ENCODE measurements around the gene ANKRD44. TPM values are rescaled to one million over a fixed set of nuclear protein-coding genes. Genes with fewer than 3 reads are reported as not detected.

Gene ANKRD44
- total RNA-seq, 2 donors from 2014 or later: 57.8 to 93.4 TPM

GRCh38 chr2:197327472-197328098 is 17.0 kb upstream of the ANKRD44 start:
- Histone ChIP-seq H3K9me3 (no peaks in the 10 kb centered on the region), H3K27ac (no peak overlapping the region), H3K4me1 (ENCODE audit: control insufficient read depth in 1 of 2, low read depth in 2 of 2) (no peaks in the 10 kb centered on the region), H3K36me3 (no peaks in the 10 kb centered on the region), H3K4me3 (no peak overlapping the region), H3K27me3 (replicated peaks; ENCODE audit: insufficient read depth) (no peaks in the 10 kb centered on the region)
- no peak for TF ChIP-seq CTCF (IDR thresholded peaks at IDR 0.05)
- no peak for ATAC-seq (ENCODE audit: insufficient number of reproducible peaks, low FRiP score, low read depth)
- no peak for DNase-seq (ENCODE audit: low spot score)

DNA sequence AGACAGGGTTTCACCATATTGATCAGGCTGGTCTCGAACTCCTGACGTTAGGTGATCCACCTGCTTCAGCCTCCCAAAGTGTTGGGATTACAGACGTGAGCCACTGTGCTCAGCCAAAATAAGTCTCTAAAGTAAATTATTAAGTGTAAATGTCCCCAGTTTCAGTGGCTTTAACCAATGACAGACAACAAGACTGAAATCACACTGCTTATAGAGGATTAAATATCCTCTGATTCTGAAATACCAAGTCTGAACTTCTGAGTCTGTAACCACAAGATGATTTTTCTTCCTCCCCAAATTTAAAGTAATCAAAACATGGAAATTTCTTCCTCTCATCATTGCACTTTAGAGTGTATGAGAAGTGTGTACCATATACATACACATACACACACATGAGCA is 16.5 kb upstream of the ANKRD44 start:
- H3K27ac ChIP-seq: no peak overlapping the region
- no peaks in the 10 kb centered on the region for H3K27me3 ChIP-seq (replicated peaks; ENCODE audit: insufficient read depth)
- no peaks in the 10 kb centered on the region for H3K9me3 ChIP-seq
- no peak for ATAC-seq (ENCODE audit: insufficient number of reproducible peaks, low FRiP score, low read depth)
- H3K4me1 ChIP-seq (ENCODE audit: control insufficient read depth in 1 of 2, low read depth in 2 of 2): no peaks in the 10 kb centered on the region
- no peak for TF ChIP-seq CTCF (IDR thresholded peaks at IDR 0.05)
- no peak overlapping the region for H3K4me3 ChIP-seq
- DNase-seq (ENCODE audit: low spot score): no peak
- H3K36me3 ChIP-seq: no peaks in the 10 kb centered on the region

DNA sequence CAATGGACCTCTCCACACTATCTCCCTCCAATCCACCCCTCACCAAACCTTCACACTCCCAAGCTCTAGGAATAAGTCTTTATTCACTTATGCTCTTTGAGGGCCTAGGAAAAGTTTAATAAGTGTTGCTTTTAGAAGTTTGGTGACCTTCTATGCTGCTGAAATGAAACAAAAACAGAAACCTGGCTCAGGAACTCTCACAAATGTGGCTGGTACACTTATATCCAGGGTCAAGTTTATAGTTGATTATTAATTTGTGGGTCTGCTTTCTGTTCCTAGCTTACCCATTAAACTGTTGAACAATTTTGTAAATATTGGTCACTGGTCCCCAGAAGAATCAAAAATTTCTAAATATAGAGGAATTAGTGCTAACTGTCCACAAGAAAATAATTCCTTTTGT is 14.2 kb upstream of the ANKRD44 start:
- Histone ChIP-seq H3K4me3 (no peak overlapping the region), H3K4me1 (ENCODE audit: control insufficient read depth in 1 of 2, low read depth in 2 of 2) (no peaks in the 10 kb centered on the region), H3K36me3 (no peaks in the 10 kb centered on the region), H3K27ac (no peak overlapping the region), H3K9me3 (no peaks in the 10 kb centered on the region), H3K27me3 (replicated peaks; ENCODE audit: insufficient read depth) (no peaks in the 10 kb centered on the region)
- DNase-seq (ENCODE audit: low spot score) (no peak), ATAC-seq (ENCODE audit: insufficient number of reproducible peaks, low FRiP score, low read depth) (no peak)
- TF ChIP-seq CTCF (IDR thresholded peaks at IDR 0.05): no peak

DNA sequence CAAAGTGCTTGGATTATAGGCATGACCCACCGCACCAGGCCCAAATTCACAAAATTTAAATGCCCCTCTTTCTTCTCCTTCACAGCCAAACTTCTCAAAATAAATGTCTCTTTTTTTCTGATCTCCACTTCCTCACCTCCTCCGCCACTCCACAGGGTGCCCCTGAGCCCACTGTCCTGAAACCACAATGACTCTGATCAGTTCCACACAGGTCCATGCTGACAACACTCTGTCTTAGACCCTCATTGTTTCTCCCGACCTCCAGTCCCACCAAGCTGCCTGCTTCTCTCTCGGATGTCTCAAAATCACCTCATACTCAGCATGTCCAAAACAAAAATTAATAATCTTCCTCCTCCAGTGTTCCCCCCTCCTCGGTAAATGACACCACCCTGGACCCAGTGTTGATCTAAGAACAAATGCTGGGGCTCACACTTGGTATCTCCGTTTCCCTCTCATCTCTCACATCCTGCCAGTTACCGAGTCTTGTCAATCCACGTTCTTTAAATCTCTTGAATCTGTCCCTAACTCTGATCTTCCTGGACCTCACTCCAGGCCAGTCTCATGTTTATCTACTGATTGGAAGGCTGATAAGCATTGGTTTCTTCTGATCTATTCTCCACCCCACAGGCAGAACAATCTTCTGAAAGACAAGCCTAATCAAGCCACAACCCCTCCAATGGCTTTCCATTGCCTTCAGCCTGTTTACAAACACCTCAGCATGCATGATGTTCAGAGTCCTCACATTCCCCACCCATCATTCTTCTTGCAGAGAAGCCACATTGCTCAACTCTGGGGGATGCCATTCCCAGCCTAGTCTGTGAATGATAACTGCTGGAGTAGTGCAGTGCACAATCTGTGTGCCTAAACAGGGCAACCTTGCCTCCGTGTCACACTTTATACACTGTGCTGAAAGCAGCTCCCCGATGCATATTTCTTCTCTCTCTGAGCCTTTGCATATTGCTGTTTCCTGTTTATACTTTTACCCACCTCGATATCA is 12.4 kb upstream of the ANKRD44 start:
- Histone ChIP-seq H3K27ac (no peak overlapping the region), H3K27me3 (replicated peaks; ENCODE audit: insufficient read depth) (no peaks in the 10 kb centered on the region), H3K36me3 (no peaks in the 10 kb centered on the region), H3K4me3 (no peak overlapping the region), H3K9me3 (no peaks in the 10 kb centered on the region), H3K4me1 (ENCODE audit: control insufficient read depth in 1 of 2, low read depth in 2 of 2) (no peaks in the 10 kb centered on the region)
- no peak for ATAC-seq (ENCODE audit: insufficient number of reproducible peaks, low FRiP score, low read depth)
- TF ChIP-seq CTCF (IDR thresholded peaks at IDR 0.05): no peak
- DNase-seq (ENCODE audit: low spot score): no peak

DNA sequence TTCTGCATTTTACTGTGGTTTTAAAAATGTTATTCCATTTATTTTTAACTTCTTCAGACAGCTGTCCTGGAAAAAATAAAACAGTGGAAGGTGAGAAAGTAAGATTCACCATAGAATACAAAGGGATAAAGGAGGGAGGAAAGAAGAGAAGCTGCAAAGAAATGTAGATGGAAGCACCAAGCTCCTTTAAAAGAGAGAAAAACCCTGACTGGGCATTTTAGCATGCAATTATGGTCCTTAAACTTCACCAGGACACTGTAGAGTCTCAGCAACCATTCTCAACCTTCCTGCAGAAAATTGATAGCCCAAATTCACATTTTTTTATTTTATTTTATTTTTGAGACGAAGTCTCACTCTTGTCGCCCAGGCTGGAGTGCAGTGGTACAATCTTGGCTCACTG is 11.6 kb upstream of the ANKRD44 start:
- H3K4me1 ChIP-seq (ENCODE audit: control insufficient read depth in 1 of 2, low read depth in 2 of 2): no peaks in the 10 kb centered on the region
- no peak overlapping the region for H3K27ac ChIP-seq
- no peak overlapping the region for H3K4me3 ChIP-seq
- no peaks in the 10 kb centered on the region for H3K36me3 ChIP-seq
- TF ChIP-seq CTCF (IDR thresholded peaks at IDR 0.05): no peak
- ATAC-seq (ENCODE audit: insufficient number of reproducible peaks, low FRiP score, low read depth) (no peak), DNase-seq (ENCODE audit: low spot score) (no peak)
- no peaks in the 10 kb centered on the region for H3K9me3 ChIP-seq
- no peaks in the 10 kb centered on the region for H3K27me3 ChIP-seq (replicated peaks; ENCODE audit: insufficient read depth)
